Cardiac muscle cell (in vitro differentiated cells and primary cell): ENCODE data around the gene KIFC3. TPM values are rescaled to one million over a fixed set of nuclear protein-coding genes. Genes with fewer than 3 reads are reported as not detected.
"Not testable (repeated sequence)": the region's sequence is repeated elsewhere in the genome, so short reads cannot be mapped to it uniquely, and the experiment has no call there.

Source experiments
- DNase-seq, 2 donors: peaks; one replicate each; pipeline versions ENCODE4 v3.0.0 to v3.0.0-alpha.2; 2010 to 2017; ENCODE audit warnings: low read depth in 1 of 2, low spot score in 1 of 2
- H3K27ac ChIP-seq: fragments of 200-600 bp; sonication (generic); 2 replicates; pipeline ENCODE4 v1.5.1; 2016
- H3K27me3 ChIP-seq: fragments of 200-600 bp; sonication (generic); 2 replicates; pipeline ENCODE4 v1.6.0; 2016; ENCODE audit warnings: control low read depth
- H3K36me3 ChIP-seq: fragments of 200-600 bp; sonication (generic); 2 replicates; pipeline ENCODE4 v1.5.1; 2016; ENCODE audit warnings: control low read depth
- H3K4me1 ChIP-seq: fragments of 200-600 bp; sonication (generic); 2 replicates; pipeline ENCODE4 v1.8.1; 2017; ENCODE audit warnings: low read depth, mild to moderate bottlenecking, mixed run types
- H3K4me3 ChIP-seq: fragments of 200-600 bp; sonication (generic); 2 replicates; pipeline ENCODE4 v1.5.1; 2016; ENCODE audit warnings: mild to moderate bottlenecking
- H3K9me3 ChIP-seq: fragments of 200-600 bp; sonication (generic); 2 replicates; pipeline ENCODE4 v1.5.1; 2017; ENCODE audit warnings: low read depth, mild to moderate bottlenecking, control low read depth
- CTCF ChIP-seq: IDR thresholded peaks from 2 replicates; pipeline ENCODE4 v1.5.1; 2012; ENCODE audit warnings: low read depth, mild to moderate bottlenecking, low read length
- polyA plus RNA-seq: library from polyadenylated mRNA; unstranded; fragments of >200 nt; fragmentation: Nextera tagmentation; extraction: Ambion mirVana; gene quantifications from 2 replicates; pipeline ENCODE4 v1.2.1, GENCODE V29; 2016
- total RNA-seq: library from RNA; depleted of rRNA; stranded (reverse); fragments of >200 nt; gene quantifications from 2 replicates; pipeline ENCODE4 v1.2.3, GENCODE V29; 2016

Gene KIFC3
- total and polyA plus RNA-seq, 2 experiments from 2014 or later: 24.8 to 50.1 TPM

GRCh38 chr16:57781741-57782606, 20.3 kb downstream of the KIFC3 start:
- Histone ChIP-seq H3K27me3 (no peaks in the 10 kb centered on the region), H3K36me3 (no peaks in the 10 kb centered on the region), H3K9me3 (no peaks in the 10 kb centered on the region), H3K4me3 (no peak overlapping the region), H3K4me1 (no peaks in the 10 kb centered on the region), H3K27ac (no peak overlapping the region)
- no peak for TF ChIP-seq CTCF
- peak in 1 of 2 donors; percentile 42 for DNase-seq

DNA sequence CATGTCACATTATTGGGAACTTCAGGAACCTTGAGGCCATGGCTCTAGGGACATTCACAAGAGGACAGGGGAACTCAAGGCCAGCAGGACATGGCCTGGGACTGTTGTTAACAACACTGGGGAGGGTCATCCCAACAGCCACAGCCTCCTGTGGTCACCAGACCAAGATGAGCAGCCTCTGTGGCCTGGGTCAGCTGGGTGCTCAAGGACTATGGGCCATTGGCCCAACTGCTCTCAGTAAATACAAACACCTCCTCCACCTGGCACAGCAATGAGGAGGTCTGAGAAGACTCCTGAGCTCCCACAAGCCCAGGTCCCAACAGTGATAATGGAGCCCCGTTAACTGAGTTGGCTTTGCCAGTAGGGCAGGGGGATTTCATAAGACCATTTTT, 20.9 kb downstream of the KIFC3 start:
- TF ChIP-seq CTCF: no peak
- Histone ChIP-seq H3K27me3 (no peaks in the 10 kb centered on the region), H3K4me3 (no peak overlapping the region), H3K9me3 (no peaks in the 10 kb centered on the region), H3K4me1 (no peaks in the 10 kb centered on the region), H3K36me3 (no peaks in the 10 kb centered on the region), H3K27ac (no peak overlapping the region)
- DNase-seq: no peak

GRCh38 chr16:57779836-57780235, 22.5 kb downstream of the KIFC3 start:
- H3K27ac ChIP-seq, DNase-seq, H3K4me1 ChIP-seq, H3K27me3 ChIP-seq, H3K9me3 ChIP-seq, H3K4me3 ChIP-seq, H3K36me3 ChIP-seq: not testable (repeated sequence)

- no peak for DNase-seq
- H3K36me3 ChIP-seq: no peaks in the 10 kb centered on the region
- no peak overlapping the region for H3K27ac ChIP-seq
- no peak overlapping the region for H3K4me3 ChIP-seq
- H3K9me3 ChIP-seq: no peaks in the 10 kb centered on the region
- peaks cover 4% of the 10 kb centered on the region for H3K4me1 ChIP-seq
- no peaks in the 10 kb centered on the region for H3K27me3 ChIP-seq
- no peak for TF ChIP-seq CTCF
These were observed 23.6 kb downstream of the KIFC3 start for GRCh38 chr16:57778658-57779057.

- Histone ChIP-seq H3K9me3 (no peaks in the 10 kb centered on the region), H3K27ac (no peak overlapping the region), H3K4me1 (peaks cover 4% of the 10 kb centered on the region), H3K27me3 (no peaks in the 10 kb centered on the region), H3K36me3 (no peaks in the 10 kb centered on the region), H3K4me3 (no peak overlapping the region)
- peak; percentile 27 for TF ChIP-seq CTCF
- DNase-seq: peak; percentile 21 to 88
These were observed 26.4 kb downstream of the KIFC3 start for GRCh38 chr16:57775661-57776469.
